Measurements from ENCODE around the gene ARHGEF37. TPM values are rescaled to one million over a fixed set of nuclear protein-coding genes. Genes with fewer than 3 reads are reported as not detected.

Gene ARHGEF37
- total RNA-seq, 1 donor from 2014 or later: 3.3 TPM

DNA sequence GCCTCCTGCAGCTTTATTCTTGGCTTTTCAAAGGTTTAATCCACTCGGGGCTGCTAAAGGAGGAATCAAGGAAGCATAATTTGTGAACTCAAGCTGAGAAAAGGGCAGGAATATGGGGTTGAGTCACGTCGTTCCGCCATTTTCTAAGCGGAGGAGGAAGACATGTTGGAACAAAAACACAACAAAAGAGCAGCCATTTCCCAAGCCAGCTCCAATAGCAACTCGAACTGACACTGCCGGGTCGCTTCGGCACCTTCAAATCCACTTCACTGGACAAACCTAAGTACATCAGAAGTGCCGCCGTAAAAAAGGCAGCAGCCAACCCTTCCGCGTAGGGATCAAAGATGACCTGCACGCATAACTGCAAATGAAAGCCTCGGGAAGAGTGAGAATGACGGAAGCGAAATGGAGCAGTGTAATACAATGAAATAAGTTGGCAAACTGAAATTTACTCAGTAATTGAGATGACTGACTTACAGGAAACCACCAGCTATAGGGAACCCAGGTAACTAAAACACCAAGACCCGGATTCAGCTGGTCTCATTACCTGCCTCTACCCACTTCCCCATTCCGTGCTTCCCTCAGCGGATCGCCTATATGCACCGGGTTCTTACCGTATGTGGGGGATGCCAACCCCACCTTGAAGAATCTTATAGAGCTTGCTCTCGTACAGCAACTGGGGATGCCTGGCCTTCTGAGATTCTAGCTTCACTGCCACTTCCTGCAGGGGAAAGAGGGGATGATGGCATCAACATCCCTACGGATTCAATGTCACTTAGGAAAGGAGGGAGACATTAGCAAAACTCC is 31.6 kb upstream of the ARHGEF37 start:
- no peaks in the 10 kb centered on the region for H3K9me3 Mint-ChIP-seq (ENCODE audit: low read depth)
- H3K27me3 Mint-ChIP-seq: no peaks in the 10 kb centered on the region
- peaks cover 21% of the 10 kb centered on the region for H3K36me3 Mint-ChIP-seq (ENCODE audit: insufficient read depth)
- H3K27ac Mint-ChIP-seq: peak overlapping the region; percentile 98
- TF ChIP-seq, protein P1, sequence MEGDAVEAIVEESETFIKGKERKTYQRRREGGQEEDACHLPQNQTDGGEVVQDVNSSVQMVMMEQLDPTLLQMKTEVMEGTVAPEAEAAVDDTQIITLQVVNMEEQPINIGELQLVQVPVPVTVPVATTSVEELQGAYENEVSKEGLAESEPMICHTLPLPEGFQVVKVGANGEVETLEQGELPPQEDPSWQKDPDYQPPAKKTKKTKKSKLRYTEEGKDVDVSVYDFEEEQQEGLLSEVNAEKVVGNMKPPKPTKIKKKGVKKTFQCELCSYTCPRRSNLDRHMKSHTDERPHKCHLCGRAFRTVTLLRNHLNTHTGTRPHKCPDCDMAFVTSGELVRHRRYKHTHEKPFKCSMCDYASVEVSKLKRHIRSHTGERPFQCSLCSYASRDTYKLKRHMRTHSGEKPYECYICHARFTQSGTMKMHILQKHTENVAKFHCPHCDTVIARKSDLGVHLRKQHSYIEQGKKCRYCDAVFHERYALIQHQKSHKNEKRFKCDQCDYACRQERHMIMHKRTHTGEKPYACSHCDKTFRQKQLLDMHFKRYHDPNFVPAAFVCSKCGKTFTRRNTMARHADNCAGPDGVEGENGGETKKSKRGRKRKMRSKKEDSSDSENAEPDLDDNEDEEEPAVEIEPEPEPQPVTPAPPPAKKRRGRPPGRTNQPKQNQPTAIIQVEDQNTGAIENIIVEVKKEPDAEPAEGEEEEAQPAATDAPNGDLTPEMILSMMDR (IDR thresholded peaks at IDR 0.05; ENCODE audit: unreplicated experiment): no peak
- no peak for DNase-seq (ENCODE audit: low spot score, unreplicated experiment)
- peaks cover 22% of the 10 kb centered on the region for H3K4me1 Mint-ChIP-seq (ENCODE audit: low read depth)
- peak overlapping the region; percentile 96 for H3K4me3 Mint-ChIP-seq (ENCODE audit: low read depth)

DNA sequence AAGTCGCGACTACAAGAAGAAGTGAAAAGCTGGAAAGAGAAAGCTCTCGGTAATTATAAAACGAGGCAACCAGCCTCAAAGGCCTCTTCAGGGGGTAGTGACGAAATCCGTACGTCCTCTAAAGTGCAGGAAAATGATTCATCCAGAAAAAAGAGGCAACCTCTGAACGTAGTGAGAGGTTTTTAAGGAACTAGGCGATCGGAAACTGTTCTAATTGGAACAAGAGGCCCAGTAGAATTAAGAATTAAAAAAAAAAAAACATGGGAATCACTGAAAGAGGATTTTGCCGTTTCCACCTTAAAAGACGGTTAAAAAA is 31.1 kb upstream of the ARHGEF37 start:
- TF ChIP-seq, protein P1 (IDR thresholded peaks at IDR 0.05; ENCODE audit: unreplicated experiment): no peak
- Mint-ChIP-seq H3K4me3 (ENCODE audit: low read depth) (peak overlapping the region; percentile 96), H3K4me1 (ENCODE audit: low read depth) (peaks cover 22% of the 10 kb centered on the region), H3K9me3 (ENCODE audit: low read depth) (no peaks in the 10 kb centered on the region), H3K27ac (peak overlapping the region; percentile 98), H3K36me3 (ENCODE audit: insufficient read depth) (peaks cover 21% of the 10 kb centered on the region), H3K27me3 (no peaks in the 10 kb centered on the region)
- DNase-seq (ENCODE audit: low spot score, unreplicated experiment): no peak

DNA sequence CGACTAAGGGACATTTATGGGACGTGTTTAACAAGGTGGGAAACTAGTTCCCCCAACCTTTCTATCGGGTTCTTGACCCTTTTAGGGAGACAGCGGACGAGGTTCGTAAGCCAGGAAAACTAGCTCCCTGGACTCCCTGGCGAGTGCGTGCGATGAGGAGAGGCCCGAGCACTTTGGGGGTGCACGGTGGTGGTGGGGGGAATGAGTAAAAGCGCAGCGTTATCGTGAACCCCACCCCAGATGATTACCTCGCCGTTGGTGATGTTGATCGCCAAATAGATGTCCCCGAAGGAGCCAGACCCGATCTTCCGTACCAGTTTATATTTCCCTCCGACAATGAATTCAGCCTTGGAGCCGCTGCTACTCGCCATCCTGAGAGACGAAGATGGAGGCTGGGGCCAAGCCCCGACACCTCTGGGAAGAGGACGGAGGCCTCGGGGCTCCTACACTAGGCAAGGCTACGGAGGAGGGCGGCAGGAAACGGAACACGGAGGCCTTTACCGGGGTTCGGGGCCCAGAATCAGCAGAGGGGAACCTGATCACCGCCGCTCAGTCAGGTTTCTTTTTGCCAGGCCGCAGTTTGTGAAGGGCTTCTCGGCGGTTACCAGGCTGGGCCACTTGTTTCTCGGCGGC is 30.6 kb upstream of the ARHGEF37 start:
- Mint-ChIP-seq H3K4me3 (ENCODE audit: low read depth) (peak overlapping the region; percentile 96), H3K27ac (peak overlapping the region; percentile 98), H3K4me1 (ENCODE audit: low read depth) (peaks cover 22% of the 10 kb centered on the region), H3K27me3 (no peaks in the 10 kb centered on the region), H3K9me3 (ENCODE audit: low read depth) (no peaks in the 10 kb centered on the region), H3K36me3 (ENCODE audit: insufficient read depth) (peaks cover 19% of the 10 kb centered on the region)
- TF ChIP-seq, protein P1 (IDR thresholded peaks at IDR 0.05; ENCODE audit: unreplicated experiment): no peak
- no peak for DNase-seq (ENCODE audit: low spot score, unreplicated experiment)

DNA sequence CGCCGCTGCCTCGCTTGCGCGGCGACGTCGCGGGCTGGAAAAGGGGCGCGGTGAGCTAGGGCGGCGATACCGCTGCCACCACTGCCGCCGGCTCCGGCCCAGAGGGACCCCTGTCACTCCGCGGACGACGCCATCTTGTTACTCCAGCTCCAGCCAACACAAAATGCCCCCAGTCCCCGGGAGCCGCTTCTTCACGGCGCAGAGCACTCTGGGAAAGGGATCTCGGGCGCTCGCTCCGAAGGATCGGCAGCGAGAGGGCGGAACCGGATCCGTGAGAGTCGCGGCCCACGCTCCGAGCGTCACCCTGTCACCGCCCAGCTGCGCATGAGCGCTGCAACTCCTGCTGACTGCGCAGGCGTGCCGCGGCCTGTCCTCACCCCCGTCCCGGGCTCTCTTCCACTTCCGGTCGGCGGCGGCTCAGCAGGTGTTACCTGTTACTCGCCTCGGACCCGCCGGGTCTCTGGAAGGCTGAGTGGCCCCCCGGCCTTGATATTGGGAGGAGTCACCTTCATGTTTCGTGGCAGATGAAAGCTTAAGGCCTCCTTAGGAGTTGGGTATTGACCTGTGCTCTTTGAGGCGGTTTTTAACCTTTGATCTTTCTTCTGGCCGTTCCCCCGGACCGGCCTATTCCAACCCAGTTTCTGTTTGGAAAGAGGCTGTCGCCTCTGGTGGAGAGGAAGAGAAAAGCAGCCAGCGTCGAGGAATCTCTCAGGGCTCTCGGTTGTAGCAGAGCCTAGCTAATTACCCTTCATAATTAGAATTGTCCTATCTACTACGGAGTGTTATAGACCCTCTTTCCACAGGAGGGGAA is 29.9 kb upstream of the ARHGEF37 start, which contains the start of gene CSNK1A1:
CSNK1A1 (minus strand) TSS at position 213 of the 811 bp plus-strand sequence. CDS start 475 bp downstream, outside the sequence.
- DNase-seq (ENCODE audit: low spot score, unreplicated experiment): peak; percentile 98
- Mint-ChIP-seq H3K36me3 (ENCODE audit: insufficient read depth) (peaks cover 16% of the 10 kb centered on the region), H3K27ac (peak within 1 kb of the TSS; percentile 98), H3K27me3 (no peaks in the 10 kb centered on the region), H3K4me1 (ENCODE audit: low read depth) (peaks cover 19% of the 10 kb centered on the region), H3K4me3 (ENCODE audit: low read depth) (peak within 1 kb of the TSS; percentile 96), H3K9me3 (ENCODE audit: low read depth) (no peaks in the 10 kb centered on the region)
- TF ChIP-seq, protein P1 (IDR thresholded peaks at IDR 0.05; ENCODE audit: unreplicated experiment): peak; percentile 73

DNA sequence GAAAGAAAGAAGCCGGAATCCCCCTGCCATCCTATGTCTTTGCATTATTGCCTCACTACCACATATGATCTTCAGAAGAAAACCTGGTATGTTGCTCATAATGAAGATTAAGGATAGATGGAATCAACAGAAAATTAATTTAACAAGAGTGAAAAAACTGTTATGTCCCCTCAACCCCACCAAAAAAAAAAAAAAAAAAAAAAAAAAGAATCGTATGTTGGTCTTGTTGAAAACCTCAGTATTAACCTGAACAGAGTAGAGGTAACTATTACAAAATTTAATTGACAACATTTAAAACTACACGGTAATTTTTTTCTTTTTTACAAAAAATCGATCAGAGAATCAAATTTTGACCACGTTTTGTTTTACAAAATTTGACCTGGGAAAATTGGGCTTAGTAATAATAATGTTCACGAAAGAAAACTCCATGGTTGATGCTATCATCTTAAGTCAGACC is 29.2 kb upstream of the ARHGEF37 start:
- no peaks in the 10 kb centered on the region for H3K27me3 Mint-ChIP-seq
- TF ChIP-seq, protein P1 (IDR thresholded peaks at IDR 0.05; ENCODE audit: unreplicated experiment): no peak
- no peaks in the 10 kb centered on the region for H3K9me3 Mint-ChIP-seq (ENCODE audit: low read depth)
- H3K36me3 Mint-ChIP-seq (ENCODE audit: insufficient read depth): peaks cover 14% of the 10 kb centered on the region
- H3K4me1 Mint-ChIP-seq (ENCODE audit: low read depth): peaks cover 13% of the 10 kb centered on the region
- DNase-seq (ENCODE audit: low spot score, unreplicated experiment): no peak
- H3K27ac Mint-ChIP-seq: peak overlapping the region; percentile 98
- H3K4me3 Mint-ChIP-seq (ENCODE audit: low read depth): peak overlapping the region; percentile 96
